Upper lobe of left lung (tissue), 6 donors: ENCODE data around the gene EPHB2. TPM values are rescaled to one million over a fixed set of nuclear protein-coding genes. Genes with fewer than 3 reads are reported as not detected.
A peak's percentile ranks its signal among the peaks of the same experiment; 100 is the strongest.

ENCODE experiments used
- ATAC-seq, 2 donors: fragments of 200-7000 bp; cut with Tn5 transposase; one replicate each; pipeline ENCODE4 v1.9.1; 2022; ENCODE audit warnings: mild to moderate bottlenecking in 2 of 2, moderate library complexity in 2 of 2; ENCODE audit not compliant: low FRiP score in 2 of 2
- DNase-seq, 2 donors: peaks; one replicate each; pipeline ENCODE4 v3.0.0-alpha.2; 2019 to 2020
- H3K27ac ChIP-seq, 4 donors: fragments of 200-600 bp; sonication (generic); one replicate each; pipeline ENCODE4 v1.5.1; 2016 to 2019
- H3K27me3 ChIP-seq, 4 donors: fragments of 200-600 bp; sonication (generic); one replicate each; pipeline ENCODE4 v1.5.1; 2017 to 2019
- H3K36me3 ChIP-seq, 4 donors: fragments of 200-600 bp; sonication (generic); one replicate each; pipeline ENCODE4 v1.5.1; 2016 to 2019
- H3K4me1 ChIP-seq, 4 donors: fragments of 200-600 bp; sonication (generic); one replicate each; pipeline ENCODE4 v1.5.1; 2018 to 2019
- H3K4me3 ChIP-seq, 4 donors: fragments of 200-600 bp; sonication (generic); one replicate each; pipeline ENCODE4 v1.5.1; 2017 to 2019; ENCODE audit warnings: mild to moderate bottlenecking in 2 of 4, moderate library complexity in 1 of 4
- H3K9me3 ChIP-seq, 4 donors: fragments of 200-600 bp; sonication (generic); one replicate each; pipeline ENCODE4 v1.5.1; 2018 to 2019
- EP300 ChIP-seq, 4 donors: sonication (generic); formaldehyde crosslinking; IDR thresholded peaks; one replicate each; pipeline ENCODE4 v1.5.1; 2017; ENCODE audit warnings: antibody characterized with exemption in 4 of 4, control low read depth in 2 of 4
- POLR2A ChIP-seq, 4 donors: fragments of 450-650 bp; IDR thresholded peaks; one replicate each; pipeline ENCODE4 v1.5.1; 2016 to 2017; ENCODE audit warnings: antibody characterized with exemption in 4 of 4, mild to moderate bottlenecking in 2 of 4
- POLR2AphosphoS5 ChIP-seq, 2 donors: sonication (generic); formaldehyde crosslinking; IDR thresholded peaks; one replicate each; pipeline ENCODE4 v1.5.1; 2017; ENCODE audit warnings: antibody characterized with exemption in 2 of 2
- WGBS, 2 donors: methylation state at CpG; one replicate each; pipeline ENCODE4 v1.1.5; 2017 to 2018; 5-methylcytosine and 5-hydroxymethylcytosine counted together
- total RNA-seq, 6 donors: library from RNA; depleted of rRNA in 4 of 6; stranded (reverse); fragments of >200 nt in 4 of 6; gene quantifications; one replicate each; pipeline versions ENCODE4 v1.1.0 to v1.2.1, GENCODE V29; 2016 to 2021
- TF ChIP-seq, protein P1 (sequence below), 6 experiments: fragments of 450-650 bp in 4 of 6; fragments of 200-600 bp in 2 of 6; sonication (generic) in 2 of 6; IDR thresholded peaks; one replicate each; pipeline ENCODE4 v1.5.1; 2016 to 2019; ENCODE audit warnings: antibody characterized with exemption in 6 of 6
- donor health status: DM: no; HTN: no; CAD: no; lungs with moderate emphysema.
- donor health status: DM: no; HTN: yes; CAD: no; lungs with severe emphysema.

EPHB2 gene
- total RNA-seq, 6 donors from 2014 or later, result 1.0 to 8.8 (median 5.6) TPM

DNA sequence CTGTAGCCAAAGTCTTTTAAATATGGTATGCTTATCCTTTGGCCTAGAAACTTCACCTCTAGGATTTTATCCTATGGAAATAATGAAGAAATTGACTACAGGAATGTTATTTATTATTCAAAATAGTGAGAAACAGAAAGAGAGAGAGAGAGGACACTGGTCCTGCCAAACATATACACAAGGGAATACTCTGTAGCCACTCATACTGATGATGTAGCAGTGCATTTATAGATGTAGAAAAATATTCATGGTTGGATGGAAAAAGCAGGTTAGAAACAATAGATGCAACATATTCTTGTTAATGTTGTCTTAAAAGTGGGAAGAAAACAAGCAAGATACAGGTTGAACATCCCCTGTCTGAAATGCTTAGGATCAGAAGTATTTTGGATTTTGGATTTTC, 22.2 kb upstream of the EPHB2 start:
- H3K27me3 ChIP-seq, result no peaks in the 10 kb centered on the region
- H3K36me3 ChIP-seq, result no peaks in the 10 kb centered on the region
- H3K4me1 ChIP-seq, result no peaks in the 10 kb centered on the region
- no peaks in the 10 kb centered on the region for H3K9me3 ChIP-seq
- DNase-seq (no peak), ATAC-seq (no peak)
- TF ChIP-seq EP300 (IDR thresholded peaks at IDR 0.05), result no peak
- TF ChIP-seq, protein P1, sequence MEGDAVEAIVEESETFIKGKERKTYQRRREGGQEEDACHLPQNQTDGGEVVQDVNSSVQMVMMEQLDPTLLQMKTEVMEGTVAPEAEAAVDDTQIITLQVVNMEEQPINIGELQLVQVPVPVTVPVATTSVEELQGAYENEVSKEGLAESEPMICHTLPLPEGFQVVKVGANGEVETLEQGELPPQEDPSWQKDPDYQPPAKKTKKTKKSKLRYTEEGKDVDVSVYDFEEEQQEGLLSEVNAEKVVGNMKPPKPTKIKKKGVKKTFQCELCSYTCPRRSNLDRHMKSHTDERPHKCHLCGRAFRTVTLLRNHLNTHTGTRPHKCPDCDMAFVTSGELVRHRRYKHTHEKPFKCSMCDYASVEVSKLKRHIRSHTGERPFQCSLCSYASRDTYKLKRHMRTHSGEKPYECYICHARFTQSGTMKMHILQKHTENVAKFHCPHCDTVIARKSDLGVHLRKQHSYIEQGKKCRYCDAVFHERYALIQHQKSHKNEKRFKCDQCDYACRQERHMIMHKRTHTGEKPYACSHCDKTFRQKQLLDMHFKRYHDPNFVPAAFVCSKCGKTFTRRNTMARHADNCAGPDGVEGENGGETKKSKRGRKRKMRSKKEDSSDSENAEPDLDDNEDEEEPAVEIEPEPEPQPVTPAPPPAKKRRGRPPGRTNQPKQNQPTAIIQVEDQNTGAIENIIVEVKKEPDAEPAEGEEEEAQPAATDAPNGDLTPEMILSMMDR (IDR thresholded peaks at IDR 0.05), result no peak
- no peak for TF ChIP-seq POLR2AphosphoS5 (IDR thresholded peaks at IDR 0.05)
- TF ChIP-seq POLR2A (IDR thresholded peaks at IDR 0.05), result no peak
- H3K27ac ChIP-seq, result no peak overlapping the region
- H3K4me3 ChIP-seq, result no peak overlapping the region

DNA sequence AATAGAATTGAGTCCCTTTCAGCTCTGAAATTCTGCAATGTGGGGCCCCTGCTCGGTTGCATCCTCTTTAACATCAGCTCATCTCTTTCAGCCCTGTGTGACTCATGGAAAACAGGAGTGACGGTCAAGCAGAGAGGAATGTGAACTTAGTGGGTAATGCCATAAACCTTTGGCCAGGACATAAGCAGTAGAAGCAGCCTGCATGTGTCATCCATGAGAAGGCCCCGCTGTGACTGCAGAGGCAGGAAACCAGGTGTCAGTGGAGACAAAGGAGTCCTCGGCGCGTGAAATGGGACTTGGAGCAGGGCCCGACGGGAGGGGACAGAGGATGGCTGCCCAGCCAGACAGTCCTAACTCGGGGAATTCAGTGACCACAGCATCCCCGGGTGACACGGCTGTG, 21.1 kb upstream of the EPHB2 start:
- H3K36me3 ChIP-seq, result no peaks in the 10 kb centered on the region
- WGBS, 2 donors, result 63 to 67% methylated on average over 11 of the region's 11 CpGs
- no peaks in the 10 kb centered on the region for H3K4me1 ChIP-seq
- no peak overlapping the region for H3K27ac ChIP-seq
- no peaks in the 10 kb centered on the region for H3K27me3 ChIP-seq
- no peak for TF ChIP-seq POLR2AphosphoS5 (IDR thresholded peaks at IDR 0.05)
- no peak for TF ChIP-seq POLR2A (IDR thresholded peaks at IDR 0.05)
- TF ChIP-seq EP300 (IDR thresholded peaks at IDR 0.05), result no peak
- TF ChIP-seq, protein P1 (IDR thresholded peaks at IDR 0.05), result no peak
- H3K4me3 ChIP-seq, result no peak overlapping the region
- no peaks in the 10 kb centered on the region for H3K9me3 ChIP-seq
- DNase-seq, result no peak
- ATAC-seq, result peak in 1 of 2 donors; percentile 10

- Histone ChIP-seq H3K36me3 (no peaks in the 10 kb centered on the region), H3K4me3 (no peak overlapping the region), H3K9me3 (no peaks in the 10 kb centered on the region), H3K27me3 (no peaks in the 10 kb centered on the region), H3K4me1 (no peaks in the 10 kb centered on the region), H3K27ac (no peak overlapping the region)
- no peak for DNase-seq
- 73 to 76% methylated on average over 13 of the region's 13 CpGs for WGBS, 2 donors
- no peak for ATAC-seq
- no peak for TF ChIP-seq EP300 (IDR thresholded peaks at IDR 0.05)
- no peak for TF ChIP-seq POLR2AphosphoS5 (IDR thresholded peaks at IDR 0.05)
- TF ChIP-seq POLR2A (IDR thresholded peaks at IDR 0.05), result no peak
- TF ChIP-seq, protein P1 (IDR thresholded peaks at IDR 0.05), result no peak
Observed at GRCh38 chr1:22691031-22691753, 19.4 kb upstream of the EPHB2 start.

DNA sequence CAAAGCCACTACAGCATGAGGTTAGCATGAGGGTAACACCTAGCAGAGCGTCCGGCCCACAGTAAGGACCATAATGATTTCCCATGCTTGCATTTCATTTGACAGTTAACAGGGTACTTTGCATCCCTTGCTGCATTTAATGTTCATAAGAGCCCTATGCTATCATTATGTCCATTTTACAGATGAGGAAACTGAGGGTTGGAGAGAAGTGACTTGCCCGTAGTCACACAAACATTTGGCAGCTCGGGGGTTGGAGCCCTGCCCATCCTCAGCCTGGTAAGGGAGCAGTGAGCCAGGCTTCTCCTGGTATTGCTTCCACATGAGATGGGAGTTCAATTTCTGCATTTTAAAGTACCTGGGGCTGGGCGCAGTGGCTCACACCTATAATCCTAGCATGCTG, 16.5 kb upstream of the EPHB2 start:
- no peak overlapping the region for H3K4me3 ChIP-seq
- no peaks in the 10 kb centered on the region for H3K36me3 ChIP-seq
- no peaks in the 10 kb centered on the region for H3K27me3 ChIP-seq
- no peak overlapping the region for H3K27ac ChIP-seq
- TF ChIP-seq POLR2A (IDR thresholded peaks at IDR 0.05), result no peak
- no peak for TF ChIP-seq POLR2AphosphoS5 (IDR thresholded peaks at IDR 0.05)
- TF ChIP-seq, protein P1 (IDR thresholded peaks at IDR 0.05), result no peak
- no peak for TF ChIP-seq EP300 (IDR thresholded peaks at IDR 0.05)
- WGBS, 2 donors, result 83 to 91% methylated on average over 5 of the region's 5 CpGs
- H3K4me1 ChIP-seq, result no peaks in the 10 kb centered on the region
- H3K9me3 ChIP-seq, result no peaks in the 10 kb centered on the region
- DNase-seq (no peak), ATAC-seq (no peak)

GRCh38 chr1:22696610-22697009, 14.0 kb upstream of the EPHB2 start:
- H3K4me1 ChIP-seq, result no peaks in the 10 kb centered on the region
- ATAC-seq (no peak), DNase-seq (no peak)
- no peaks in the 10 kb centered on the region for H3K36me3 ChIP-seq
- H3K4me3 ChIP-seq, result no peak overlapping the region
- no peak overlapping the region for H3K27ac ChIP-seq
- H3K27me3 ChIP-seq, result no peaks in the 10 kb centered on the region
- TF ChIP-seq POLR2A (IDR thresholded peaks at IDR 0.05) (no peak), EP300 (IDR thresholded peaks at IDR 0.05) (no peak), POLR2AphosphoS5 (IDR thresholded peaks at IDR 0.05) (no peak)
- TF ChIP-seq, protein P1 (IDR thresholded peaks at IDR 0.05), result no peak
- WGBS, 2 donors, result 73 to 77% methylated on average over 3 of the region's 3 CpGs
- H3K9me3 ChIP-seq, result no peaks in the 10 kb centered on the region
